Measurements from ENCODE around the gene PLTP. TPM values are rescaled to one million over a fixed set of nuclear protein-coding genes. Genes with fewer than 3 reads are reported as not detected.

PLTP gene
- total RNA-seq, 1 experiment from 2014 or later: 61.5 TPM

GRCh38 chr20:45872626-45873025 is 39.3 kb downstream of the PLTP start:
- Histone ChIP-seq H3K27ac (ENCODE audit: low read length) (peak overlapping the region; percentile 83), H3K27me3 (ENCODE audit: low read length) (no peaks in the 10 kb centered on the region), H3K79me2 (ENCODE audit: low read length) (no peaks in the 10 kb centered on the region), H3F3A (ENCODE audit: low read length, unreplicated experiment) (no peaks in the 10 kb centered on the region), H3K9me2 (replicated peaks; ENCODE audit: low read length) (no peaks in the 10 kb centered on the region), H4K20me1 (ENCODE audit: low read length) (no peaks in the 10 kb centered on the region), H3K36me3 (ENCODE audit: low read depth, low read length) (no peaks in the 10 kb centered on the region), H3K9me3 (ENCODE audit: low read length) (no peaks in the 10 kb centered on the region), H3K4me2 (ENCODE audit: low read length) (peak overlapping the region; percentile 52), H3K4me3 (ENCODE audit: low read length) (no peak overlapping the region), H3K4me1 (ENCODE audit: insufficient read depth, low read length) (peaks cover 32% of the 10 kb centered on the region), H3K9ac (ENCODE audit: low read length) (peak overlapping the region; percentile 31; the same call in 1 of the 2 replicates), H2AFZ (ENCODE audit: low read length) (no peak overlapping the region)
- no TSS peak for BruUV-seq (replicated peaks)
- ATAC-seq: peak; percentile 17
- TF ChIP-seq CTCF (conservative IDR thresholded peaks at IDR 0.05; ENCODE audit: low read depth, low read length): no peak
- no peak for TF ChIP-seq EZH2phosphoT487 (IDR thresholded peaks at IDR 0.05; ENCODE audit: borderline replicate concordance, low read length)
- TF ChIP-seq EZH2 (IDR thresholded peaks at IDR 0.05; ENCODE audit: low read length, unreplicated experiment): no peak
- ChIA-PET CTCF (no interaction called here), POLR2A (ENCODE audit: unreplicated experiment) (no interaction called here)
- intact Hi-C loops (cut with micrococcal nuclease): no loop called here
- DNase-seq: peak; percentile 88

GRCh38 chr20:45867819-45868176 is 44.2 kb downstream of the PLTP start:
- peak; percentile 91 for DNase-seq
- intact Hi-C loops (cut with micrococcal nuclease): loop anchor here (1.0 kb wide), 1 partner anchor 31 kb away; no protein-coding TSS in a partner anchor
- ChIA-PET POLR2A (ENCODE audit: unreplicated experiment) (interaction anchor here (0.6 to 0.9 kb wide), 7 partner anchors 13 to 343 kb away, joined by 3 to 7 read pairs (median 5); partner anchors contain the start of gene ZSWIM1), CTCF (interaction anchor here (0.6 kb wide), 1 partner anchor 68 kb away, joined by 3 read pairs; no protein-coding TSS in a partner anchor)
- Histone ChIP-seq H2AFZ (ENCODE audit: low read length) (peak overlapping the region; percentile 14; the same call in 1 of the 2 replicates), H3K79me2 (ENCODE audit: low read length) (no peaks in the 10 kb centered on the region), H3K36me3 (ENCODE audit: low read depth, low read length) (no peaks in the 10 kb centered on the region), H3K4me1 (ENCODE audit: insufficient read depth, low read length) (peaks cover 28% of the 10 kb centered on the region), H3F3A (ENCODE audit: low read length, unreplicated experiment) (peaks cover 2% of the 10 kb centered on the region), H3K4me3 (ENCODE audit: low read length) (peak overlapping the region; percentile 8; the same call in 1 of the 2 replicates), H3K9me2 (replicated peaks; ENCODE audit: low read length) (no peaks in the 10 kb centered on the region), H3K9ac (ENCODE audit: low read length) (peak overlapping the region; percentile 35), H3K4me2 (ENCODE audit: low read length) (peak overlapping the region; percentile 62), H3K27ac (ENCODE audit: low read length) (peak overlapping the region; percentile 85), H3K9me3 (ENCODE audit: low read length) (no peaks in the 10 kb centered on the region), H4K20me1 (ENCODE audit: low read length) (no peaks in the 10 kb centered on the region), H3K27me3 (ENCODE audit: low read length) (no peaks in the 10 kb centered on the region)
- TF ChIP-seq EZH2phosphoT487 (IDR thresholded peaks at IDR 0.05; ENCODE audit: borderline replicate concordance, low read length) (no peak), CTCF (conservative IDR thresholded peaks at IDR 0.05; ENCODE audit: low read depth, low read length) (no peak), EZH2 (IDR thresholded peaks at IDR 0.05; ENCODE audit: low read length, unreplicated experiment) (no peak)
- BruUV-seq (replicated peaks): no TSS peak
- peak; percentile 94 for ATAC-seq

GRCh38 chr20:45867136-45867818 is 44.7 kb downstream of the PLTP start:
- H4K20me1 ChIP-seq (ENCODE audit: low read length): no peaks in the 10 kb centered on the region
- POLR2A ChIA-PET (ENCODE audit: unreplicated experiment): interaction anchor here (0.6 to 0.9 kb wide), 7 partner anchors 14 to 343 kb away, joined by 3 to 7 read pairs (median 5); partner anchors contain the start of gene ZSWIM1
- no peaks in the 10 kb centered on the region for H3K9me2 ChIP-seq (replicated peaks; ENCODE audit: low read length)
- H3K27ac ChIP-seq (ENCODE audit: low read length): peak overlapping the region; percentile 85
- peak overlapping the region; percentile 62 for H3K4me2 ChIP-seq (ENCODE audit: low read length)
- H3K9ac ChIP-seq (ENCODE audit: low read length): peak overlapping the region; percentile 35
- no peaks in the 10 kb centered on the region for H3K9me3 ChIP-seq (ENCODE audit: low read length)
- H3K4me3 ChIP-seq (ENCODE audit: low read length): peak overlapping the region; percentile 8
- H3K79me2 ChIP-seq (ENCODE audit: low read length): no peaks in the 10 kb centered on the region
- peak; percentile 29 for ATAC-seq
- peak overlapping the region; percentile 14; the same call in 1 of the 2 replicates for H2AFZ ChIP-seq (ENCODE audit: low read length)
- TF ChIP-seq EZH2phosphoT487 (IDR thresholded peaks at IDR 0.05; ENCODE audit: borderline replicate concordance, low read length) (no peak), EZH2 (IDR thresholded peaks at IDR 0.05; ENCODE audit: low read length, unreplicated experiment) (no peak), CTCF (conservative IDR thresholded peaks at IDR 0.05; ENCODE audit: low read depth, low read length) (no peak)
- no peak for DNase-seq
- TSS peak; percentile 99 for BruUV-seq (replicated peaks)
- CTCF ChIA-PET: interaction anchor here (0.6 kb wide), 1 partner anchor 69 kb away, joined by 3 read pairs; no protein-coding TSS in a partner anchor
- H3F3A ChIP-seq (ENCODE audit: low read length, unreplicated experiment): peaks cover 2% of the 10 kb centered on the region
- no peaks in the 10 kb centered on the region for H3K36me3 ChIP-seq (ENCODE audit: low read depth, low read length)
- H3K4me1 ChIP-seq (ENCODE audit: insufficient read depth, low read length): peaks cover 22% of the 10 kb centered on the region
- no peaks in the 10 kb centered on the region for H3K27me3 ChIP-seq (ENCODE audit: low read length)
- intact Hi-C loops (cut with micrococcal nuclease): loop anchor here (1.0 kb wide), 1 partner anchor 31 kb away; no protein-coding TSS in a partner anchor

All from PC-3 (cell line).